Stimulated activated naive CD8-positive, alpha-beta T cell treated with anti-CD3 and anti-CD28 coated beads, Interleukin-15, Interleukin-2, amounts not matched to agents 100 U/mL and 50 U/mL, for 24 hours (primary cell): ENCODE measurements around the gene ADGRV1.

Source experiments
- ATAC-seq: fragments of 150-1000 bp; cut with Tn5 transposase; one replicate; pipeline ENCODE4 v1.10.0; 2021
- DNase-seq: peaks from one replicate; pipeline ENCODE4 v3.0.0; 2021

The ADGRV1 gene

GRCh38 chr5:91111473-91112238 lies 553.1 kb downstream of the ADGRV1 start:
- ATAC-seq (no peak), DNase-seq (no peak)

- ATAC-seq (no peak), DNase-seq (no peak)
Observed at GRCh38 chr5:91114658-91115057, 556.1 kb downstream of the ADGRV1 start.

- no peak for ATAC-seq
Observed at GRCh38 chr5:91118354-91118753, 559.8 kb downstream of the ADGRV1 start.

GRCh38 chr5:91118796-91119195 lies 560.2 kb downstream of the ADGRV1 start:
- ATAC-seq (no peak), DNase-seq (no peak)

More at GRCh38 chr5:91118354-91118753, 559.8 kb downstream of the ADGRV1 start:
- DNase-seq, result no peak

- ATAC-seq (no peak), DNase-seq (no peak)
Observed at GRCh38 chr5:91119217-91119616, 560.6 kb downstream of the ADGRV1 start.

GRCh38 chr5:91119981-91120850 lies 561.6 kb downstream of the ADGRV1 start:
- no peak for DNase-seq
- no peak for ATAC-seq

GRCh38 chr5:91121347-91121993 lies 562.9 kb downstream of the ADGRV1 start:
- ATAC-seq, result no peak
- no peak for DNase-seq

GRCh38 chr5:91122651-91123050 lies 564.1 kb downstream of the ADGRV1 start:
- no peak for DNase-seq
- no peak for ATAC-seq

- ATAC-seq, result no peak
- DNase-seq, result no peak
Observed at GRCh38 chr5:91123291-91123690, 564.7 kb downstream of the ADGRV1 start.

- no peak for DNase-seq
- ATAC-seq, result no peak
Observed at GRCh38 chr5:91123901-91124300, 565.3 kb downstream of the ADGRV1 start.

- DNase-seq (no peak), ATAC-seq (no peak)
Observed at GRCh38 chr5:91125916-91126315, 567.3 kb downstream of the ADGRV1 start.

GRCh38 chr5:91126448-91126847 lies 567.9 kb downstream of the ADGRV1 start:
- no peak for ATAC-seq
- DNase-seq, result no peak

GRCh38 chr5:91126888-91127287 lies 568.3 kb downstream of the ADGRV1 start:
- DNase-seq, result no peak
- no peak for ATAC-seq

- DNase-seq (no peak), ATAC-seq (no peak)
Observed at GRCh38 chr5:91127456-91128081, 569.0 kb downstream of the ADGRV1 start.

- DNase-seq (no peak), ATAC-seq (no peak)
Observed at GRCh38 chr5:91128604-91129003, 570.0 kb downstream of the ADGRV1 start.

- DNase-seq (no peak), ATAC-seq (no peak)
Observed at GRCh38 chr5:91129748-91130147, 571.2 kb downstream of the ADGRV1 start.

- DNase-seq (no peak), ATAC-seq (no peak)
Observed at GRCh38 chr5:91130759-91131158, 572.2 kb downstream of the ADGRV1 start.

GRCh38 chr5:91132550-91132949 lies 574.0 kb downstream of the ADGRV1 start:
- ATAC-seq (no peak), DNase-seq (no peak)

- no peak for DNase-seq
- ATAC-seq, result no peak
Observed at GRCh38 chr5:91133183-91133582, 574.6 kb downstream of the ADGRV1 start.

GRCh38 chr5:91135475-91136248 lies 577.1 kb downstream of the ADGRV1 start:
- no peak for DNase-seq
- ATAC-seq, result no peak

GRCh38 chr5:91136271-91136670 lies 577.7 kb downstream of the ADGRV1 start:
- DNase-seq (no peak), ATAC-seq (no peak)

- no peak for DNase-seq
- ATAC-seq, result no peak
Observed at GRCh38 chr5:91137647-91138046, 579.0 kb downstream of the ADGRV1 start.
